H1 (cell line): ENCODE measurements around the gene HMGXB3. TPM values are rescaled to one million over a fixed set of nuclear protein-coding genes. Genes with fewer than 3 reads are reported as not detected.

Experiments used
- CHD7 ChIP-seq: fragments of 300-600 bp; sonication (generic); IDR thresholded peaks from 2 replicates; pipeline ENCODE4 v1.7.1; 2012; ENCODE audit warnings: low read length, moderate library complexity, mild to moderate bottlenecking, inconsistent platforms; ENCODE audit not compliant: insufficient replicate concordance
- HDAC6 ChIP-seq: IDR thresholded peaks from one replicate; pipeline ENCODE4 v1.7.1; 2012; ENCODE audit warnings: low read depth, mild to moderate bottlenecking, inconsistent platforms, low read length, moderate library complexity
- JUND ChIP-seq: IDR thresholded peaks from 2 replicates; pipeline ENCODE4 v1.6.1; 2011; ENCODE audit warnings: mild to moderate bottlenecking, improper control_type of control experiment, low read length
- SIRT6 ChIP-seq: IDR thresholded peaks from one replicate; pipeline ENCODE4 v1.7.1; 2012; ENCODE audit warnings: low read length, inconsistent platforms
- SIX5 ChIP-seq: IDR thresholded peaks from 2 replicates; pipeline ENCODE4 v1.6.1; 2011; ENCODE audit warnings: mild to moderate bottlenecking, low read depth, low read length
- SP4 ChIP-seq: IDR thresholded peaks from 2 replicates; pipeline ENCODE4 v1.6.1; 2012; ENCODE audit warnings: low read length, inconsistent platforms
- polyA plus RNA-seq, 7 experiments: library from polyadenylated mRNA; depleted of rRNA in 3 of 7; stranded (reverse) in 5 of 7; unstranded in 2 of 7; fragments of >200 nt in 5 of 7; fragments of 200-250 nt in 2 of 7; gene quantifications; 1 replicate in 5 of 7; 2 replicates in 1 of 7; 4 replicates in 1 of 7; pipeline versions ENCODE4 v1.2.1 to v1.2.3, GENCODE V29; 2011 to 2013; ENCODE audit warnings: missing spikeins in 2 of 7, mixed read lengths in 2 of 7
- total RNA-seq: library from RNA; stranded (reverse); fragmentation: NEBNext Ultra II Directional; extraction: Animal tissue kit (Norgen Biotek cat#: 25700); gene quantifications from 2 replicates; pipeline ENCODE4 v1.2.1, GENCODE V29; 2021

The HMGXB3 gene
- total and polyA plus RNA-seq, 2 of the 8 experiments (the other 6 are each of a cell fraction or from before 2014, with no cell fraction given) = 26.8 to 28.0 TPM

- TF ChIP-seq CHD7 = no peak
- TF ChIP-seq HDAC6 = no peak
- TF ChIP-seq SIX5 = no peak
- TF ChIP-seq JUND = no peak
- no peak for TF ChIP-seq SP4
- TF ChIP-seq SIRT6 = no peak
- TF ChIP-seq, all 59 proteins: peak for 0
Measured at GRCh38 chr5:149999866-150000255, 678 bp upstream of the HMGXB3 start (continued).
